CD4-positive, alpha-beta T cell treated with Interleukin-1 beta for 1 hour (primary cell): ENCODE measurements around the gene JAG1.

Experiments
- DNase-seq, 2 donors: peaks; one replicate each; pipeline ENCODE4 v3.0.0-alpha.2; 2020 to 2022

The JAG1 gene

DNA sequence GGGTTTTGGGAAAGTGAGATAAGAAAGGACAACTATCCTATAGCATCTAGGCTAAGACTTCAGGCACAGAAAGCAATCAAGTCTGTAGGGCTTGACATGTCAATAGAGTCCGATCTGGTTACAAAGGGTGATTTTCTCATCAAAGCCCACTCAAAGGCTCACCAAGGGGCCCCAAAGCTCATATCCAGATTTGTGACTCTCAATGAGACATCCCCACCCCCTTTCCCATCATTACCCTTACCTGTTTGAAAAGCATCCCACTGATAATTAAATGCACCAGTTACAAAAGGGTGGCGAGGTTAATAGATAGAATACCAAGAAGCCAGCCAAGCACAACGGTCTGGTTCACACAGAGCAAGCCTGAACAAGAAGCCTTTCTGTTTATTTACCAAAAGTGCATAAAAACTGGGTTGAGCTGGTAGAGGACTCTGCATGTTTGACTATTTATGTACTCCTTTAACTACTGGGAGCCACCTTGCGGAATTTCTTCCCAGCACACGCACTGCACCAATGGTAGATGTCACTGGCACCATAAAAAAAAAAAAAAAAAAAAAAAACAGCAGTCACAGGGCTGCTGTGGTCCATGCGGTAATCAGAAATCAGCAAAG, 6.1 kb downstream of the JAG1 start:
- no peak for DNase-seq

GRCh38 chr20:10667077-10667401, 6.8 kb downstream of the JAG1 start:
- DNase-seq = no peak

DNA sequence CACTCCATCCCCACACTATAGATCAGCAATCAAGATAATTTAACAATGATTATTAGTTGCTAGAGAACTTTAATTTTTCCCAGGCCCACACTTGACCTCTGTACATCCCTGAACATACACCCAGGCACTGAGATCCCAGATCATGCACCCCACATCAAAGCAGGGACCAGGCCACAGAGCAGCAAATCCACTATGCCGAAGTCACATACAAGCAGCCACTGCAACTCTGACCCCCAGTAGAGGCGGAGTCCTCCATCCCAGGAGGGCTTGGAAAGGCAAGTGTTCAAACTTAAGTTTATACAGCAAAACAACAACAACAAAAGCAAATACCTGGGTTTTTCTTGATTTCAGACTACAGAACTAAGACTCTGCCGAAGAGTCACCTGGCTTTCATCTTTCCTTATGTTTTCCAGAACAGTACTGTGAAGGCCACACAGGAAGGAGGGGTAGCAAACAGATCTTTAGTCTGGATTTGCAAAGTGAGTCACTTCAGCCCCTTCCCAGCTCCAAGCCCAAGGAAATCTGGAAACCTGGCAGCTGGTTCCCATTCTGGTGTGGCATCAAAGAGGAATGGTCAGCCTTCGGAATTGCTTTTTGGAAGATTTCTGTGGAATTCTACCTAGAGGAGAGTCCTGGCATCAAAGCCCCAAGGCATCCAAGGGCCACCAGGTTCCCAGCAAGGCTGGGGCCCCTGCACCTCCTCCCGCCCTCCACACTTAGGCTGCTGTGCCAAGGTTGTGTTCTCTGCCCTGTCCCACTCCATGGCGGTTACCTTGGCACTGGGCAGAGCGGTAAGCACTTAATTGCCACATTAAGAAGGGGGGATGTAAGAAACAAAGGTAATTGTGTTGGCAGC, 7.3 kb downstream of the JAG1 start:
- no peak for DNase-seq

DNA sequence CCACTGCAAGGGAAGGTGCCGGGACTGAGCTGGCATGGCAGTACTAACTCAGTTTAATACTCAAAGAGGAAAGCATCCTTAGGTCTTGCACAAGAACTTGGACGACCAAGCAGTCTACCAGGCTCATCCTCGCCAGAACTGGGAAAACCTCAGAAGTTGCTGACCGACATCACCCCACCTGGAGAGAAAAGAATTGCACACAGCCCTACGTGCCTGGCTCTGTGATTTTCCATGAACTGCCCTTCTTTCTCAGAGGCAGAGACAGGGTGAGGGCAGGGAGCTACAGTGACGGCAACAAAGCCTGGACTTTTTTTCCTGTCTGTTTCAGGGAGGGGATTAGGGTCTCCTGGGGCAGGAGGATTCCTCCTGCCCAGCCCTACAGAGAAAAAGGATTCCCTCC, 8.0 kb downstream of the JAG1 start:
- DNase-seq = no peak

DNA sequence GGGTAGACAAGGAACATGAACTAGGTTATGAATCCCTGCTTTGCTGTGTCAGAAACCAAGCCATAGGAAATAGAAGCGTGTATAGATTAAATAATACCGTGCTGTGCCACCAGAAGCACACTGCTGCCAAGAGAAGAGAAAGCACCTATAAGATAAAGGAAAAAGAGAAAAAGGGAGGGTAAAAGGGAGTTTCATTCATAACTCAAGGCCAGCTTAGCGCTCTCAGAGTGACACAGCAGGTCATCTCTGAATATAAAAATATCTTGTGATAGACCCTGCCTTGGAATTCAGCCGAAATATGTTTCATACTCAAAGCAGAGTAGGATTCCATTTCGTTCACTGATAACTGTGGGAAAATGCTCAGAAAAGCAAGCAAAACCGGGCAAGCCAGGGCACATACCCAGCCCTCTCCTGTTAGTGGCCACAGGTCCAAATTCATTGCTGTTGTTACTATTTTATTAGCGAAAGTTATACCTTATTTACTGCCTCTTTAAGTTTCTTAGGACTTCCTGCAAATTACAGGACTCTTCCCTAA, 8.7 kb downstream of the JAG1 start:
- DNase-seq = no peak

DNA sequence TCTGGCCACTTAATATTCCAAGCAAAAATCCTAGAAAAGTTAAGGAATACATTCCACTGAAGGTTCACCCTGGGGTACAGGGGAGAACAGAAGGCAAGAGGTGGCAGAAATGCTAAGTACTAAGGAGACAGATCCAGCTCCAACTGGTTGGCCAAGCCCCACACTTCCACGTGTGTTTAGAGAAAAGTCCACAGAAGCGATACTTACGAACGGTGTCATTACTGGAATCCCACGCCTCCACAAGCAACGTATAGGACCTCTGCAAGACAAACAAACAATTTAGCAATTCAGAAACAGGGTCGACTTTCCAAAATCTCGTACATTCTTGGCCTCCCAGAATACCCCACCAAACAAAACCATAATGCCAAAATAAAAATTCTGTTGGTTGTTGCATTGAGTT, 10.0 kb downstream of the JAG1 start:
- DNase-seq = no peak

GRCh38 chr20:10662661-10663458, 10.9 kb downstream of the JAG1 start:
- no peak for DNase-seq

DNA sequence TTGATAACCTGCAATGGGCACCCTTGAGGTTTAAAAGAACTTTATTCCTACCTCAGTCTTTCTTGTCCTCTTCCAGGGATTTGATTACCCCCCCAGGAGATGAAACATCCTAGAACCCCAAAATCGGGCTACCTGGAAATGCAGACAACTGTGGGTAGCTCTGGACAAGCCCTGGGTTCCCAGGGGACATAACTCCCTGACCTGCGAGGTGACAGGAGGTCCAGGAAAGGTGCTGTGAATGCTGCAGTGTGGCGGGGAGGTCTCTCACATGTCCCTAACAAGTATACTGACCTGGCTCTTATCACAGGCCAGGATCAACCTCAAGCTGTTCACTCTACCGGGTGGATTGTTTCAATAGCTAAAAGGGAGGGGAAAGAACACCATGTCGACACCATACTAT, 11.6 kb downstream of the JAG1 start:
- no peak for DNase-seq

- no peak for DNase-seq
Measured at GRCh38 chr20:10661261-10661660, 12.5 kb downstream of the JAG1 start.

- no peak for DNase-seq
Measured at GRCh38 chr20:10660661-10661060, 13.1 kb downstream of the JAG1 start.

DNA sequence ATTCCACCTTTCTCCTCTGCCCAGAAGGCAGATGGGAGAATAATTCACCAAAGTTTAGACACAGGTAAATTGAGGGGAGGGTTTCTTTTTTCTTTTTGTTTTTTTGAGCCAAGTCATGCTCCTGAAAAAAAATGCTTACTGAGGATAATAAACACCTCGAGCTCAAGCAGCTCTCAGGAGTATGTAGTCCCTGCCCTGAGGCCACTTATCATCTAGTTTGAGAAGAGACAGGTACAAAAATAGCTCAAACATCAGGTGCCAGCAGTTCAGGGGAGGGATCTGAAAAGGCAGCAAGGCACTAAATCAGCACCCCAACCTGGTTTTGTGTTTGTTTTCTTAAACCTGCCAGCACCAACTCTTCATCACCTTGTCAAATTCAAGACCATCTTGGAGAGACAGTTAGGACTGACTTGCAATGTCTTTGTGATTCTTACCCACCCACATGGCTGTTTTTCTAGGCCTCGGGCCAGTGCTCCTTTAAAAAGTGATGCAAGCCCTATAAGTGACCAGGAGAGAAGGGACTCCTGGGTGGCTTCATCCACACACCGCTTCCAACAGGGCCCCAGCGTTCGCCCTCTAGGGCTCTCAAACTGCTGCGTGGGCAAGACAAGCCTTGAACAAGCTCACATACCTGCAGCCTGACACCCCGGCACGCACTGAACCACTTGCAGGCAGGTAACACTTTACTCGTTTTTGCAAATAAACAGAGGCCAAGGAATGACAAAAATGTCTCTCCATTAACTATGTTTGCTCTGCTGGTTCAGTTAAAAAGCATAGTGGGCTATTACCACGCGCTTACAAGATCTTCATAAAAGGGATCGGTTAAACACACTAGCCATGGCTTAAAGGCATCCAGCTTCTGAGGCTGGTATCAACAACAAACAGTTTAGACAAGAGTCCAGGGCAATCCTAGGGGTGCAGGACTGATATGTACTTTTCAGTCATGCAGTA, 13.9 kb downstream of the JAG1 start:
- DNase-seq = no peak

GRCh38 chr20:10658876-10659632, 14.7 kb downstream of the JAG1 start:
- no peak for DNase-seq

DNA sequence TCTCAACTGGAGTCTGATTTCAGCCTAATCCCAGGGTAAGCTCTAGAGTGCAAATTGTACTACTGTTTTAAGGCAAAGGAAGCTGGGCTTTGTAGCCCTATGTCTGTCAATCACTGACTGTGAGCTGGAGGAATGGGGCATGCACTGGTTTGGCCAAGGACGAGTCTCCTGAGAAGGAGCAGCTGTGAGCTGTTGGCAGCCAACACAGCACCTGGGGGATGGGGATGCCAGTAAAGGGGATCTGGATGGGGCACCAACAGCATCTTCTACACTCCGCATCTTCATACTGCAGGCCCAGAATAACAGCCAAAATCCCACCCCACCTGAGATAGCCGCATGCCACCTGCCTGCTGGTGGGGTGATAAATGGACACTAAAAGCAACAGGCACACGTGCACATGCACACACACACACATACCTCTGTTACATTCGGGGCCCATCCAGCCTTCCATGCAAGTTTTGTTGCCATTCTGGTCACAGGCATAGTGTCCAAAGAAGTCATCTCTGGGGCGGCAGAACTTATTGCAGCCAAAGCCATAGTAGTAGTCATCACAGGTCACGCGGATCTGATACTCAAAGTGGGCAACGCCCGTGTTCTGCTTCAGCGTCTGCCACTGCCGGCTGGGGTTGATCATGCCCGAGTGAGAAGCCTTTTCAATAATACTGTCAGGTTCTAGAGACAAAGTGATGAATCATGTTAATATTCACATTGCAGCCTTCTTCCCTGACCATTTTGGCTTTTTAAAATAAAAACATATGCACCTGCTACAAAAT, 15.6 kb downstream of the JAG1 start:
- no peak for DNase-seq

DNA sequence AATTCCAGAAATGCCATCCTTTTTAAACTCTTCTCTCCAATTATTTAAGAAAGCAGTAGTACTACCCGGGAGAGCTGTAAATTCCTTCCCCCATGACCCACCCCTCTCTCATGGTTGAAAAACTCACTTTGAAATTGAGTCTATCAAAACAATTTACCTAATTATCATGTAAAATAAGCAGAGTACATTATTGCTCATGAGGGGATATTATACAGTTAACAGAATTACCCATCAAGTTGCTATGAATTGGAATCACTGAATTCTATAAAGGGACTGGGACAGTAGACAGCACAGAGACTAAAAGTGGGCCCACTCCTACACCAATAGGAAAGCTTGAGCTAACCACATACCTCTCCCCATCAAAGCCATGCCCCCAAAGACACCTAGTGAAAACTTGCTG, 16.3 kb downstream of the JAG1 start:
- DNase-seq = no peak

- DNase-seq = no peak
Measured at GRCh38 chr20:10655720-10656669, 17.8 kb downstream of the JAG1 start.

- no peak for DNase-seq
Measured at GRCh38 chr20:10654630-10655029, 19.2 kb downstream of the JAG1 start.

GRCh38 chr20:10654250-10654610, 19.6 kb downstream of the JAG1 start:
- DNase-seq = no peak

DNA sequence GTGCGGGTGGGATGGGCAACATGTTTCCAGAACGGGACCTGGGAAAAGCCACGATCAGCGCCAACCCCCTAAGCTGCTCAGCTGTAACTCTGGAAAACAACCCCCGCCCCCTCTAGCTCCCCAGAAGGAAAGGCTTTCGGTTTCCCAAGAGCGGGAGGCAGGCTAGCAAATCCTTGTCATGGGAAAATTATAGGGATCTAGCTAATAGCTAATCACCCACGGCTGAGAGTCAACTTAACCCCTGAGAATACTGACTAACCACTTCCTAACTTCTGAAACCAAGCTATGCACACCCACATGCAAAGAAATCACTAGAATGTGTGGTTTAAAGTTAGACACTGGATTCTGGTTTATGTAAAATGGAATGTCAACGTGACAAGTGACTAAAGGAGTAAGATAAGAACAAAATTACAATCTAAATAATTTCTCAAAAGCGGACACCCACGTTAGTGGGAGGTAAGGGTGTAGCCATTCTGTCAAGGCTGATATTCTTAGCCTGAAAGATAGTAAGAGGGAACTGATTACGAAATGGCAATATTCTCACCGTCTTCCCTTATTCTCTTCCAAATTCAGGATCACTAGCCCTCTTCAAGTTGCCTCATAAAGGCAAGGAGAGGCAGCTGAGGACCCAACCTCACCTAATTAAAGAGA, 20.1 kb downstream of the JAG1 start:
- no peak for DNase-seq

DNA sequence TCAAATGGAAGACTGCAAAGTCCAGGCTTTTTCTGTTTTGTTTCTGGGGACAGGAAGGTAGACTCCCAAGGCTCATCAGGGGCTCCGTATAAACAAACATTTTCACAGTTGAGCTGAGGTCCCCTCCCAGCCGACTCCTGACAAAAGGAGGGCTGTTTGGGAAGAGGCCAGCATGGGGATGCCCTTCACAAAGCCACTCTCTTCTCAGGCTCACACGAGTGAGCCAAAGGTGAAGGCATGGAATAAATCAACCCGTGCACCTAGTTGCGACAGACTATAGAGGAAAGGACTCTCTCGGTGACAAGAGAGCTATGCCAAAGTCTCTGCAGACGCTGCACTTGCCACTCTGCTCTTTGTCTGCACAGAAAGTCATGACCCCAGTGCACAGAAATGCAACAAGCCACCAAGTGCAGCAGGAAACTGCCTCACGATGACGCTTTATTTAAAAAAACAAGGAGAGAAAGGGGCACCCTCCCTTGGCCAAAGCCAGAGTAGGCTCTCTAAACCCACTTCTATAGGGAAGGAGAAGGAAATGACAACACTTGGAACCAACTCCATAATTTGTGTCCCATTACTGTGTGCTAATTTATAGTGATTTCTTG, 21.0 kb downstream of the JAG1 start:
- no peak for DNase-seq
